ENCODE measurements around the gene KCTD11. TPM values are rescaled to one million over a fixed set of nuclear protein-coding genes. Genes with fewer than 3 reads are reported as not detected.

KCTD11 gene
- total RNA-seq, 1 experiment from 2014 or later, result 3.8 TPM

DNA sequence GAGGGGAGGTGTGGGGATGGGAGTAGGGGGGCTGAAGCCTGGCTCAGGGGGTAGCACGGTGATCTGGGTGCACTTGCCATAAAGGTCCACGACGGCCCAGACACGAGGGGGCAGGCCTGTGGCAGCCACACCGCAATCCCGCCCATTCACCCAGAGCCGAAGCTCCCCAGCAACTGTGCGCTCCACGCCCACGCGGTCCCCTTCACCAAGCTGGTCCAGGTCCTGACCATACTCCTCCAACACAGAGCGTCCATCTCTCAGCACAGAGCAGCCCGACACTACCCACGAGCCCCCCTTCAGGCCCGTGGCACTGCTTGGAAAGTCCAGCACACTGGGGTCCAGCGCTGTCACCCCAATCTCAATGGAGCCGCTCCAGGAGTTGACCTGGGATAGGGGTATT is 24.5 kb upstream of the KCTD11 start:
- CTCF ChIA-PET, result interaction anchor here (0.6 kb wide), 1 partner anchor 282 kb away, joined by 5 read pairs; no protein-coding TSS in a partner anchor
- Histone ChIP-seq H3K4me1 (ENCODE audit: insufficient read depth, low read length, poor library complexity, severe bottlenecking) (peaks cover 19% of the 10 kb centered on the region), H3K4me3 (ENCODE audit: low read depth, low read length, poor library complexity, severe bottlenecking) (no peak overlapping the region), H3K9me3 (ENCODE audit: low read depth, low read length, poor library complexity, severe bottlenecking) (no peaks in the 10 kb centered on the region), H3K36me3 (ENCODE audit: insufficient read depth, low read length, poor library complexity, severe bottlenecking) (peaks cover 38% of the 10 kb centered on the region), H3K27ac (ENCODE audit: low read depth, low read length, poor library complexity, severe bottlenecking) (no peak overlapping the region), H3K27me3 (replicated peaks; ENCODE audit: insufficient read depth, low read depth, low read length, poor library complexity) (no peaks in the 10 kb centered on the region)
- intact Hi-C loops (cut with micrococcal nuclease; ENCODE audit: unreplicated experiment), result no loop called here
- POLR2A ChIA-PET (ENCODE audit: low non-redundant PET), result no interaction called here
- no TSS peak for BruUV-seq (replicated peaks)
- DNase-seq (ENCODE audit: low spot score), result no peak
- TF ChIP-seq EZH2 (IDR thresholded peaks at IDR 0.05; ENCODE audit: borderline replicate concordance, low read depth, low read length, poor library complexity, severe bottlenecking), result no peak

DNA sequence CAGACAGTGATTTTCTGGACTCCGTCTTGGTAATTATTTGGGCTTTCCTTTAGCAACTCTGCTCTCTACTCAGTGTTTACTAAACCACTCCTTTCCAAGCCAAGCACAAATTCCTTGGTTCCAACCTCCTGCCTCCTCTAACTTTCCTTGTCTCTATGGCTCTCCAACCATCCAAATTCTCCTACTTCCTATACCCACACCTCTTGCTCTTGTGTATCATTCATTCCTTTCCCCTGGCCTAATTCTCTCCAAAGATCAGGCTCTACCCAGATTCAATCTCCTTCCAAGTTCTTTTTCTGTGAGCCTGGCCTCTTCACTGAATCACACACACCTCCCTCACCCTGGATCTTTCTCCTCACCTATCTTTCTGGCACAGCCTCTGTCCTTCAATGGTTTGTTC is 24.0 kb upstream of the KCTD11 start:
- POLR2A ChIA-PET (ENCODE audit: low non-redundant PET), result no interaction called here
- DNase-seq (ENCODE audit: low spot score), result no peak
- Histone ChIP-seq H3K9me3 (ENCODE audit: low read depth, low read length, poor library complexity, severe bottlenecking) (no peaks in the 10 kb centered on the region), H3K27ac (ENCODE audit: low read depth, low read length, poor library complexity, severe bottlenecking) (peak overlapping the region; percentile 30), H3K27me3 (replicated peaks; ENCODE audit: insufficient read depth, low read depth, low read length, poor library complexity) (no peaks in the 10 kb centered on the region), H3K36me3 (ENCODE audit: insufficient read depth, low read length, poor library complexity, severe bottlenecking) (peaks cover 33% of the 10 kb centered on the region), H3K4me1 (ENCODE audit: insufficient read depth, low read length, poor library complexity, severe bottlenecking) (peaks cover 19% of the 10 kb centered on the region), H3K4me3 (ENCODE audit: low read depth, low read length, poor library complexity, severe bottlenecking) (peak overlapping the region; percentile 92)
- intact Hi-C loops (cut with micrococcal nuclease; ENCODE audit: unreplicated experiment), result no loop called here
- no peak for TF ChIP-seq EZH2 (IDR thresholded peaks at IDR 0.05; ENCODE audit: borderline replicate concordance, low read depth, low read length, poor library complexity, severe bottlenecking)
- TF ChIP-seq, protein P1, sequence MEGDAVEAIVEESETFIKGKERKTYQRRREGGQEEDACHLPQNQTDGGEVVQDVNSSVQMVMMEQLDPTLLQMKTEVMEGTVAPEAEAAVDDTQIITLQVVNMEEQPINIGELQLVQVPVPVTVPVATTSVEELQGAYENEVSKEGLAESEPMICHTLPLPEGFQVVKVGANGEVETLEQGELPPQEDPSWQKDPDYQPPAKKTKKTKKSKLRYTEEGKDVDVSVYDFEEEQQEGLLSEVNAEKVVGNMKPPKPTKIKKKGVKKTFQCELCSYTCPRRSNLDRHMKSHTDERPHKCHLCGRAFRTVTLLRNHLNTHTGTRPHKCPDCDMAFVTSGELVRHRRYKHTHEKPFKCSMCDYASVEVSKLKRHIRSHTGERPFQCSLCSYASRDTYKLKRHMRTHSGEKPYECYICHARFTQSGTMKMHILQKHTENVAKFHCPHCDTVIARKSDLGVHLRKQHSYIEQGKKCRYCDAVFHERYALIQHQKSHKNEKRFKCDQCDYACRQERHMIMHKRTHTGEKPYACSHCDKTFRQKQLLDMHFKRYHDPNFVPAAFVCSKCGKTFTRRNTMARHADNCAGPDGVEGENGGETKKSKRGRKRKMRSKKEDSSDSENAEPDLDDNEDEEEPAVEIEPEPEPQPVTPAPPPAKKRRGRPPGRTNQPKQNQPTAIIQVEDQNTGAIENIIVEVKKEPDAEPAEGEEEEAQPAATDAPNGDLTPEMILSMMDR (conservative IDR thresholded peaks at IDR 0.05; ENCODE audit: low read depth, low read length), result no peak
- CTCF ChIA-PET, result no interaction called here
- no TSS peak for BruUV-seq (replicated peaks)

DNA sequence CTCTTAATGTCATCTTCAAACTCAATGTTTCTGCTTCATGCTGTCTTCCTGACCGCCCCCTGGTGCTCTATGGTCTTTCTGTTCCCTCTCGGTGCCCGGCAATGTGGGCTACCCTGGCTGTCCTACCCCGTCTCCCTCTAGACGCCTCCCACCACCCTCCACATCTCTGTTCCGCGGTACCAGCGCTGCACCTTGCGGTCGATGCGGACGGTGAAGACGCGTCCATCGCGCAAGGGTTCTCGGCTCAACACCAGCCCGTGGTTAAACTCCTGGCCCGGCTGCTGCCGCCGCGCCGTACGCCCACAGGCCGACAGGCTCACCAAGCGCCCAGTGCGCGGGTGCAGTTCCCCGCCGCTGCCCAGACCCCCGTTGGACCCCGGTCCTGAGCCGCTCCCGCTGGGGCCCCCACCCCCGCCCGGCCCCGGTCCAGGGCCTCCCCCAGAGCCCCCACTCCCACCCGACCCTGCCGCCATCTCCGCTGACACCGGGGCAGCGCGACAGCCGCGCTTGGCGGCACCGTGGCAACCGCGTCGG is 23.1 kb upstream of the KCTD11 start, which contains the start of gene NEURL4:
NEURL4 (minus strand) TSS at position 496 of the 534 bp plus-strand sequence; CDS start at position 473, 23 bp downstream.
- TF ChIP-seq, protein P1 (conservative IDR thresholded peaks at IDR 0.05; ENCODE audit: low read depth, low read length), result no peak
- TF ChIP-seq EZH2 (IDR thresholded peaks at IDR 0.05; ENCODE audit: borderline replicate concordance, low read depth, low read length, poor library complexity, severe bottlenecking), result no peak
- Histone ChIP-seq H3K36me3 (ENCODE audit: insufficient read depth, low read length, poor library complexity, severe bottlenecking) (peaks cover 24% of the 10 kb centered on the region), H3K27me3 (replicated peaks; ENCODE audit: insufficient read depth, low read depth, low read length, poor library complexity) (no peaks in the 10 kb centered on the region), H3K4me3 (ENCODE audit: low read depth, low read length, poor library complexity, severe bottlenecking) (peak within 1 kb of the TSS; percentile 92), H3K9me3 (ENCODE audit: low read depth, low read length, poor library complexity, severe bottlenecking) (no peaks in the 10 kb centered on the region), H3K4me1 (ENCODE audit: insufficient read depth, low read length, poor library complexity, severe bottlenecking) (peaks cover 19% of the 10 kb centered on the region), H3K27ac (ENCODE audit: low read depth, low read length, poor library complexity, severe bottlenecking) (peak within 1 kb of the TSS; percentile 88)
- DNase-seq (ENCODE audit: low spot score), result no peak
- CTCF ChIA-PET, result interaction anchor here (0.6 to 1.5 kb wide), 7 partner anchors 16 to 231 kb away, joined by 3 to 6 read pairs (median 4); partner anchors contain the start of gene TNFSF13
- POLR2A ChIA-PET (ENCODE audit: low non-redundant PET), result interaction anchor here (1.6 kb wide), 1 partner anchor 75 kb away, joined by 4 read pairs; the partner anchor contains the start of gene TMEM256
- intact Hi-C loops (cut with micrococcal nuclease; ENCODE audit: unreplicated experiment), result loop anchor here (1.0 kb wide), 1 partner anchor 49 kb away; no protein-coding TSS in a partner anchor
- BruUV-seq (replicated peaks), result TSS peak; percentile 55

Measured in A673 (cell line).